Heart left ventricle (tissue), 16 donors: Measurements from ENCODE around the gene ARSB. TPM values are rescaled to one million over a fixed set of nuclear protein-coding genes. Genes with fewer than 3 reads are reported as not detected.
"Not testable (repeated sequence)": the region's sequence is repeated elsewhere in the genome, so short reads cannot be mapped to it uniquely, and the experiment has no call there.

Experiments
- ATAC-seq, 4 donors: fragments of 200-7000 bp; cut with Tn5 transposase; one replicate each; pipeline ENCODE4 v1.9.1; 2020 to 2022; ENCODE audit warnings: moderate library complexity in 4 of 4, mild to moderate bottlenecking in 3 of 4, moderate number of reproducible peaks in 1 of 4
- DNase-seq, 5 donors: peaks; one replicate each; pipeline ENCODE4 v3.0.0-alpha.2; 2020
- H3K27ac ChIP-seq, 12 donors: fragments of 200-600 bp; sonication (generic) in 4 of 12; one replicate each; pipeline versions ENCODE4 v1.5.0 to v1.8.0; 2016 to 2022; ENCODE audit warnings: mild to moderate bottlenecking in 2 of 12
- H3K27me3 ChIP-seq, 9 donors: fragments of 200-600 bp; sonication (generic) in 2 of 9; one replicate each; pipeline versions ENCODE4 v1.5.1 to v1.8.0; 2016 to 2022; ENCODE audit warnings: mild to moderate bottlenecking in 3 of 9
- H3K36me3 ChIP-seq, 9 donors: fragments of 200-600 bp; sonication (generic) in 2 of 9; one replicate each; pipeline versions ENCODE4 v1.5.0 to v1.8.0; 2018 to 2022; ENCODE audit warnings: mild to moderate bottlenecking in 2 of 9
- H3K4me1 ChIP-seq, 12 donors: fragments of 200-600 bp; sonication (generic) in 4 of 12; one replicate each; pipeline versions ENCODE4 v1.5.0 to v1.8.0; 2016 to 2022; ENCODE audit warnings: mild to moderate bottlenecking in 3 of 12
- H3K4me3 ChIP-seq, 12 donors: fragments of 200-600 bp; sonication (generic) in 4 of 12; one replicate each; pipeline versions ENCODE4 v1.5.0 to v1.8.0; 2017 to 2022; ENCODE audit warnings: mild to moderate bottlenecking in 9 of 12, moderate library complexity in 4 of 12
- H3K9me3 ChIP-seq, 12 donors: fragments of 200-600 bp; sonication (generic) in 4 of 12; one replicate each; pipeline versions ENCODE4 v1.5.0 to v1.8.0; 2016 to 2022; ENCODE audit warnings: mild to moderate bottlenecking in 1 of 12
- POLR2A ChIP-seq, 2 donors: fragments of 450-650 bp; IDR thresholded peaks; one replicate each; pipeline ENCODE4 v1.6.1; 2017; ENCODE audit warnings: antibody characterized with exemption in 2 of 2, mild to moderate bottlenecking in 2 of 2, moderate library complexity in 2 of 2
- WGBS, 4 donors: extraction: QIAGEN DNeasy Blood & Tissue Kit in 2 of 4; methylation state at CpG; one replicate each; pipeline versions ENCODE4 v1.1.5 to v1.1.7; 2013 to 2018; 5-methylcytosine and 5-hydroxymethylcytosine counted together
- intact Hi-C, 10 donors: fragments of 100-400 bp; cut with DNase I; formaldehyde crosslinking; loops; one replicate each; pipeline versions ENCODE4 v1.11.1 to v1.14.2; 2022
- polyA plus RNA-seq, 2 donors: library from polyadenylated mRNA; stranded (reverse); fragments of 200-250 nt; gene quantifications; one replicate each; pipeline ENCODE4 v1.2.3, GENCODE V29; 2013
- total RNA-seq, 9 donors: library from RNA; depleted of rRNA in 2 of 9; stranded (reverse); fragments of >200 nt in 2 of 9; fragmentation: NEBNext Ultra II Directional in 3 of 9; extraction: Animal tissue kit (Norgen Biotek cat#: 25700) in 3 of 9; gene quantifications; one replicate each; pipeline versions ENCODE4 v1.1.0 to v1.2.4, GENCODE V29; 2016 to 2023
- TF ChIP-seq, protein P1 (sequence below), 12 donors: fragments of 200-600 bp; sonication (generic) in 4 of 12; IDR thresholded peaks; one replicate each; pipeline versions ENCODE4 v1.5.0 to v1.8.0; 2018 to 2022; ENCODE audit warnings: antibody characterized with exemption in 12 of 12, mild to moderate bottlenecking in 5 of 12
- donor health status: ischemic (EF 13 %, LVEDD 7.1; RV severe dilation, severe dysfunction).
- donor health status: healthy with polysubstance abuse.
- donor health status: DM: no; HTN: yes; CAD: no.
- donor health status: DM: no; HTN: no; CAD: no.
- donor health status: ischemic (EF 25% LVEDD 6.9; RV normal size, moderate dysfunction).
- donor health status: ischemic (EF 25% LVEDD 5.7; RV mildly dilated, moderate dysfunction).
- donor health status: healthy.
- donor health status: DM: yes; HTN: yes; CAD: no.
- donor health status: ischemic (EF 35%, LVEDD 5.7; RV mildly dilated, moderate dysfunction).
- donor health status: nonischemic (EF 11% LVEDD 7.7; RV severe dilation, severe dysfunction).
- donor health status: DM: yes; HTN: yes; CAD: no.
- donor health status: PGD.
- donor health status: ischemic (EF 29% LVEDD 5.4; RV normal size, mild dysfunction).
- donor health status: nonischemic (EF 23%, LVEDD 6.1; RV moderate dilation, normal function).

Gene ARSB
- total and polyA plus RNA-seq, 11 donors = 2.2 to 25.8 (median 14.4) TPM

DNA sequence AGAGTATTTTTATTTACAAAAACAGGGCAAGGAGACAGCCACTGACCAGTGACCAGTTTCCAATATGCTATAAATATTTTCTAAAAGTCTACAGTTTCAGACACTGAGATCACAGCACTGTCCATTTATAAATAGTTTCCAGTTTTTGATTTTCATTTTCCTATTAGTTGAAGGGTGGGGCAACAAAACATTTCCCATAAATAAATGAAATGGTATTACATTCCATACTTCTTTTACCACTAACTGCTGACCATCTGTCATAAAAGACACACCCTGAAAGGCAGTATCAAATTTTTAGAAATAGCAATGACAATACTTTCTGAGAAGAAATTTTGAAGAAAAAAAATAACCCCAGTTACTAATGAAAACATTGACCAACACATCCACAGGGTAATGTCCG, 126.7 kb downstream of the ARSB start:
- DNase-seq (no peak), ATAC-seq (no peak)
- no peaks in the 10 kb centered on the region for H3K4me1 ChIP-seq
- H3K27me3 ChIP-seq = no peaks in the 10 kb centered on the region
- H3K9me3 ChIP-seq = peaks cover 0 to 12% (median 0%) of the 10 kb centered on the region in 12 donors
- no peak overlapping the region for H3K27ac ChIP-seq
- no peak overlapping the region for H3K4me3 ChIP-seq
- intact Hi-C loops = no loop called here
- WGBS, 4 donors = 63 to 94% (median 80%) methylated on average over 1 of the region's 1 CpG
- no peaks in the 10 kb centered on the region for H3K36me3 ChIP-seq
- no peak for TF ChIP-seq POLR2A (IDR thresholded peaks at IDR 0.05)
- TF ChIP-seq, protein P1, sequence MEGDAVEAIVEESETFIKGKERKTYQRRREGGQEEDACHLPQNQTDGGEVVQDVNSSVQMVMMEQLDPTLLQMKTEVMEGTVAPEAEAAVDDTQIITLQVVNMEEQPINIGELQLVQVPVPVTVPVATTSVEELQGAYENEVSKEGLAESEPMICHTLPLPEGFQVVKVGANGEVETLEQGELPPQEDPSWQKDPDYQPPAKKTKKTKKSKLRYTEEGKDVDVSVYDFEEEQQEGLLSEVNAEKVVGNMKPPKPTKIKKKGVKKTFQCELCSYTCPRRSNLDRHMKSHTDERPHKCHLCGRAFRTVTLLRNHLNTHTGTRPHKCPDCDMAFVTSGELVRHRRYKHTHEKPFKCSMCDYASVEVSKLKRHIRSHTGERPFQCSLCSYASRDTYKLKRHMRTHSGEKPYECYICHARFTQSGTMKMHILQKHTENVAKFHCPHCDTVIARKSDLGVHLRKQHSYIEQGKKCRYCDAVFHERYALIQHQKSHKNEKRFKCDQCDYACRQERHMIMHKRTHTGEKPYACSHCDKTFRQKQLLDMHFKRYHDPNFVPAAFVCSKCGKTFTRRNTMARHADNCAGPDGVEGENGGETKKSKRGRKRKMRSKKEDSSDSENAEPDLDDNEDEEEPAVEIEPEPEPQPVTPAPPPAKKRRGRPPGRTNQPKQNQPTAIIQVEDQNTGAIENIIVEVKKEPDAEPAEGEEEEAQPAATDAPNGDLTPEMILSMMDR (IDR thresholded peaks at IDR 0.05) = no peak

DNA sequence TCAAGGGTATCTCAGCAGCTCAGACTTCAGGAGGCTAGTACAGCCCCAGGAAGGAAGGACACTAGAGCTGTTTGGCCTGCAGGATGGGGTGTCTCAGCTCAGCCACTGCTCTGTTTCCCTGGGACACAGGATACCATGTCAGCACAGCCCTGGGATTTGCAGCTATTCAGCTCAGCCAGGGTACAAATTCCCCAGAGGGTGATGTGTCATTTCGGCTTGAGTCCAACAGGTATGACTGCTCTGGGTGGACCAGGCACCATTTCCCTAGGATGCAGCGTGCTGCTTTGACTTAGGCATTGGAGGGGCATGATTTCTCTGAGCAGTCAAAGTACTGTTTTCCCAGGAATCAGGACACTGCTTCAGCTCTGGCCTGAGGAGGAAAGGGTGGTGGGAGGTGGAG, 130.1 kb downstream of the ARSB start:
- intact Hi-C loops = no loop called here
- Histone ChIP-seq H3K27me3 (no peaks in the 10 kb centered on the region), H3K4me3 (no peak overlapping the region), H3K4me1 (no peaks in the 10 kb centered on the region), H3K9me3 (peaks cover 0 to 12% (median 0%) of the 10 kb centered on the region in 12 donors), H3K27ac (no peak overlapping the region), H3K36me3 (no peaks in the 10 kb centered on the region)
- ATAC-seq = no peak
- TF ChIP-seq POLR2A (IDR thresholded peaks at IDR 0.05) = no peak
- TF ChIP-seq, protein P1 (IDR thresholded peaks at IDR 0.05) = no peak
- DNase-seq = no peak
- 75 to 100% (median 99%) methylated on average over 1 to 2 of the region's 2 CpGs for WGBS, 4 donors

DNA sequence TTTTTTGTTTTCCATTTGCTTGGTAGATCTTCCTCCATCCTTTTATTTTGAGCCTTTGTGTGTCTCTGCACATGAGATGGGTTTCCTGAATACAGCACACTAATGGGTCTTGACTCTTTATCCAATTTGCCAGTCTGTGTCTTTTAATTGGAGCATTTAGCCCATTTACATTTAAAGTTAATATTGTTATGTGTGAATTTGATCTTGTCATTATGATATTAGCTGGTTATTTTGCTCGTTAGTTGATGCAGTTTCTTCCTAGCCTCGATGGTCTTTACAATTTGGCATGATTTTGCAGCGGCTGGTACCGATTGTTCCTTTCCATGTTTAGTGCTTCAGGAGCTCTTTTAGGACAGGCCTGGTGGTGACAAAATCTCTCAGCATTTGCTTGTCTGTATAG, 133.2 kb downstream of the ARSB start:
- 94 to 100% (median 97%) methylated on average over 3 to 4 of the region's 4 CpGs for WGBS, 4 donors
- H3K9me3 ChIP-seq = peaks cover 0 to 12% (median 0%) of the 10 kb centered on the region in 12 donors
- intact Hi-C loops, H3K4me1 ChIP-seq, DNase-seq, H3K27ac ChIP-seq, H3K27me3 ChIP-seq, H3K4me3 ChIP-seq, H3K36me3 ChIP-seq, ATAC-seq: not testable (repeated sequence)

DNA sequence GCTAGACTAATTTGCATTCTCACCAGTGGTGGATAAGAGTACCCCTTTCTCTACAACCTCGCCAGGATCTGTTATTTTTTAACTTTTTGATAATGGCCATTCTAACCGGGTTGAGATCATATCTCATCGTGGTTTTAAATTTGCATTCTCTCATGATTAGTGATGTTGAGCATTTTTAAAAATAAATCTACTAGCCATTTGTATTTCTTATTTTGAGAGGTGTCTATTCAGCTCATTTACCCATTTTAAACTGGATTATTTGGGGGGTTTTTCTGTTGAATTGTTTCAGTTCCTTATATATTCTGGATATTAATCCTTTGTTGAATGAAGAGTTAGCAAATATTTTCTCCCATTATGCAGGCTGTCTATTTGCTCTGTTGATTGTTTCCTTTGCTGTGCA, 139.6 kb downstream of the ARSB start:
- Histone ChIP-seq H3K27me3 (no peaks in the 10 kb centered on the region), H3K4me1 (peaks cover 0 to 5% (median 0%) of the 10 kb centered on the region in 12 donors), H3K36me3 (no peaks in the 10 kb centered on the region), H3K4me3 (no peak overlapping the region), H3K9me3 (peaks cover 0 to 15% (median 0%) of the 10 kb centered on the region in 12 donors), H3K27ac (no peak overlapping the region)
- intact Hi-C loops = no loop called here
- no peak for ATAC-seq
- no peak for DNase-seq
- TF ChIP-seq, protein P1 (IDR thresholded peaks at IDR 0.05) = no peak
- TF ChIP-seq POLR2A (IDR thresholded peaks at IDR 0.05) = no peak
- WGBS, 4 donors = 94 to 97% (median 96%) methylated on average over 3 of the region's 3 CpGs

- Histone ChIP-seq H3K27ac (no peak overlapping the region), H3K36me3 (no peaks in the 10 kb centered on the region), H3K27me3 (no peaks in the 10 kb centered on the region), H3K9me3 (peaks cover 0 to 15% (median 0%) of the 10 kb centered on the region in 12 donors), H3K4me3 (no peak overlapping the region), H3K4me1 (peaks cover 0 to 5% (median 0%) of the 10 kb centered on the region in 12 donors)
- TF ChIP-seq, protein P1 (IDR thresholded peaks at IDR 0.05) = no peak
- TF ChIP-seq POLR2A (IDR thresholded peaks at IDR 0.05) = no peak
- 69 to 83% (median 75%) methylated on average over 1 of the region's 1 CpG for WGBS, 4 donors
- DNase-seq (no peak), ATAC-seq (no peak)
- intact Hi-C loops = no loop called here
Observed at GRCh38 chr5:78843436-78843835, 141.7 kb downstream of the ARSB start.
